Immature natural killer cell (primary cell): ENCODE data around the gene TIAL1. TPM values are rescaled to one million over a fixed set of nuclear protein-coding genes. Genes with fewer than 3 reads are reported as not detected.

Experiments used
- DNase-seq, 3 donors: peaks; one replicate each; pipeline ENCODE4 v3.0.0; 2022; ENCODE audit warnings: mixed read lengths in 1 of 3
- H3K27ac Mint-ChIP-seq, 6 donors: one replicate each; pipeline ENCODE4 v1.8.0; 2020; ENCODE audit warnings: mixed read lengths in 6 of 6, mild to moderate bottlenecking in 5 of 6, inconsistent platforms in 4 of 6, moderate library complexity in 3 of 6
- H3K27me3 Mint-ChIP-seq, 3 donors: one replicate each; pipeline ENCODE4 v1.8.0; 2020 to 2021; ENCODE audit warnings: low read depth in 3 of 3, mild to moderate bottlenecking in 3 of 3, mixed read lengths in 3 of 3, moderate library complexity in 3 of 3, inconsistent platforms in 1 of 3
- H3K36me3 Mint-ChIP-seq, 3 donors: one replicate each; pipeline ENCODE4 v1.8.0; 2020; ENCODE audit warnings: mixed read lengths in 3 of 3, inconsistent platforms in 2 of 3, mild to moderate bottlenecking in 2 of 3
- H3K4me1 Mint-ChIP-seq, 2 donors: one replicate each; pipeline ENCODE4 v1.8.0; 2020; ENCODE audit warnings: inconsistent platforms in 2 of 2, mild to moderate bottlenecking in 2 of 2, mixed read lengths in 2 of 2, moderate library complexity in 1 of 2
- H3K4me3 Mint-ChIP-seq, 5 donors: one replicate each; pipeline ENCODE4 v1.8.0; 2020; ENCODE audit warnings: mild to moderate bottlenecking in 5 of 5, mixed read lengths in 5 of 5, inconsistent platforms in 3 of 5, moderate library complexity in 3 of 5
- H3K9me3 Mint-ChIP-seq, 6 donors: one replicate each; pipeline ENCODE4 v1.8.0; 2020; ENCODE audit warnings: mild to moderate bottlenecking in 6 of 6, mixed read lengths in 6 of 6, inconsistent platforms in 4 of 6, moderate library complexity in 3 of 6
- polyA plus RNA-seq, 3 donors: library from polyadenylated mRNA; unstranded; fragments of 300-500 nt; fragmentation: Illumina TruSeq; gene quantifications; one replicate each; pipeline ENCODE4 v1.2.3, GENCODE V29; 2021

TIAL1 gene
- polyA plus RNA-seq, 3 donors from 2014 or later: 5.5 to 14.2 (median 10.9) TPM

DNA sequence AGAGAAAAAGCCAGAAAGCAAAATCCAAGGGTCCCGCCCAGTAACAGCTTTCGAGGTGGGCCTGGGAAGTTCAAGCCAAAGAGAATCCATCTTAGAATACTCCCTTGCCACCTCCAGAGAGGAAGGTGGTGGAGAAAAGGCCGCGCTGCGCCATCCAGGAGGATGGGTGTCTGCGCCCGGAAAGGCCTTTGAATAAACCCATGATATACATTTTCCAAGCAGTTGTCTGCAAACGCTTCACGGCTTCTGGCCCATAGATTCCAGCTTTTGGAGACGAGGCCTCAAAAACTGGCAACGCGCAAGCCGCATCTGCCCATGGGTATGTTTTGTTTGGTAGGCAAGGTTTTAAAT, 72.1 kb downstream of the TIAL1 start:
- Mint-ChIP-seq H3K27me3 (peaks cover 0 to 1% (median 0%) of the 10 kb centered on the region in 3 donors), H3K4me3 (no peak overlapping the region), H3K27ac (no peak overlapping the region), H3K4me1 (no peaks in the 10 kb centered on the region), H3K36me3 (peaks cover 5 to 25% (median 22%) of the 10 kb centered on the region in 3 donors), H3K9me3 (no peaks in the 10 kb centered on the region)
- no peak for DNase-seq

DNA sequence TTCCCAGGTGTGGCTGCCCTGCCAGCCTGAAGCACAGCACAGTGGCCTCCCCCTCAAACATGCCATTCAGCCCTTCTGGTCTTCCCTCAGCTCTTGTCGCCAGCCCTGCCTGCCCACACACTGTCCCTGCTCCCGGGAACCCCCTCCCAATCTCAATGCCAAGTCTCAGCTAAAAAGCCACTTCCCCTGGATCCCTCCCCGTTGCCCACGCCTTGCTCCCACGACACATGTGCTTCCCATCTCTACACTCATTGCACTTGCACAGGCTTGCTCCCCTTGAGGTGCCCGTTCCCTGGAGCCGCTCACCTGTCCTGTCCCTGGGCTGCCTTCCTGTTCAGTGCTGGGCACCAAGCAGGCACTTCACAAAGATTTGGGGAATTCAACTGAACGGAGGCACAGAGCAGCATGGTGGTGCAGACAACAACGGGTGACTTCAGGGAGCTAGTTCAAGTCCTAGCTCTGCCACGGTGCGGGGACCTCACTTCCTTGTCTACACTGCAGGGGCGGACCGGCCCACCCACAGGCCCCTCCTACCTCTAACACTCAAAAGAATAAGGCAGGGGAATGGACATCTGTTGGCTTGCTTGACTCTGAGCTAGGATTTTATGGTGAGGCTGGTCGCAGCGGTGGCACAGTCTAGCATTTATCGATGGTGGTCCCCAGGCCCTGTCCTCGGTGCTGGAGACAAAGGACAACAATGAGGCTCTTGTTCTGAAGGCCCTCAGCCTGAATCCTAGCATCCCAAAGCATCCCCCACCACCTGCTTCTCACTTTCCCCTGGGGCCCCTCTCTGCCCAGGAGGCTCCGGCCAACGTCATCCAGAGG, 72.7 kb downstream of the TIAL1 start:
- Mint-ChIP-seq H3K36me3 (peaks cover 5 to 25% (median 22%) of the 10 kb centered on the region in 3 donors), H3K4me1 (peaks cover 0 to under 1% of the 10 kb centered on the region in 2 donors), H3K9me3 (no peaks in the 10 kb centered on the region), H3K4me3 (no peak overlapping the region), H3K27ac (peak overlapping the region in 2 of 6 donors; percentile 14 to 69), H3K27me3 (peaks cover 0 to 1% (median 0%) of the 10 kb centered on the region in 3 donors)
- no peak for DNase-seq

Other genes starting within 250 kb of the TIAL1 start
- 10 to 100 TPM; 11.8 to 48.4 (median 40.7) TPM for gene RGS10, start 54.2 kb downstream of the TIAL1 start, polyA plus RNA-seq
- 1 to 10 TPM in 2 of 3 donors, under 1 TPM in 1; 0.57 to 3.1 (median 2.2) TPM for gene BAG3, start 54.4 kb upstream of the TIAL1 start, polyA plus RNA-seq
- 1 to 10 TPM; 6.7 to 8.0 (median 6.8) TPM for gene INPP5F, start 129.1 kb upstream of the TIAL1 start, polyA plus RNA-seq